Measurements from ENCODE around the gene CCSER1.
"Not testable (repeated sequence)": the region's sequence is repeated elsewhere in the genome, so short reads cannot be mapped to it uniquely, and the experiment has no call there.

CCSER1 gene

DNA sequence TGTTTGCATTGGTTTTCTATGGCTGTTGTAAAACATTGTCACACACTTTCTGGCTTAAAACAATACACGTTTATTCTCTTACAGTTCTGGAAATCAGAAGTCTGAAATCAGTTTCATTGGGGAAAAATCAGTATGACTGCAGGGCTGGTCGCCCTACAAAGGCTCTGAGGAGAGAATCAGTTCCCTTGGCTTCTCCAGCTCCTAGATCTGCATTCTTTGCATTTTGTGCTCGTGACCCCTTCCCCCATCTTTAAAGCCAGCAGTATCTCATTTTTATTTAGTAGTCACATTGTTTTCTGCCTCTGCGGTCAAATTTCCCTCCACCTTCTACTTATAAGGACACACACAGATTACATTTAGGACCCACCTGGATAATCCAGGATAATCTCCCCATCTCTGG lies 1326.9 kb downstream of the CCSER1 start:
- DNase-seq, result no peak

DNA sequence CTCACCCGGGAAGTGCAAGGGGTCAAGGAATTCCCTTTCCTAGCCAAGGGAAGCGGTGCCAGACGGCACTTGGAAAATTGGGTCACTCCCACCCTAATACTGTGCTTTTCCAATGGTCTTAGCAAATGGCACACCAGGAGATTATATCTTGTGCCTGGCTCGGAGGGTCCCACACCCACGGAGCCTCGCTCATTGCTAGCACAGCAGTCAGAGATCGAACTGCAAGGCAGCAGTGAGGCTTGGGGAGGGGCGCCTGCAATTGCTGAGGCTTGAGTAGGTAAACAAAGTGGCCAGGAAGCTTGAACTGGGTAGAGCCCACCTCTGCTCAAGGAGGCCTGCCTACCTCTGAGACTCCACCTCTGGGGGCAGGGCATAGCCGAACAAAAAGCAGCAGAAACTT lies 1335.4 kb downstream of the CCSER1 start:
- DNase-seq, result not testable (repeated sequence)

DNA sequence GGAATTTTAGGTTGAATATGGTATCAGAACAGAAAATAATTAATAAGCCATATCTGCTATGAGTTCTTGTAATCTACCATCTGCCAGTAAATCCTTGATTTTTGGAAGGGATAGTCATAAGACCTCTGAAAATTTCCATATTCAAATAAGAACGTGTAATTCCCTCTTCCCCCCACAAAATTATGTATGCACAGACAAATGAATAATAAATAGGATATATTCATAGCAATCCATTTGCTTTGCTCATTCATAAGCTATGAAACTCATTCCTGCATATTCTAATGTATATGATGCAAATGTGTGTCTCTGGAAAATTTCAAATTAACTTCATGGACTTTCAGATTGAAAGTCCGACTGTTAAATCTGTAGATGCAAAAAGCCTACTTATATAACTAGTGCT lies 1343.5 kb downstream of the CCSER1 start:
- DNase-seq, result no peak

DNA sequence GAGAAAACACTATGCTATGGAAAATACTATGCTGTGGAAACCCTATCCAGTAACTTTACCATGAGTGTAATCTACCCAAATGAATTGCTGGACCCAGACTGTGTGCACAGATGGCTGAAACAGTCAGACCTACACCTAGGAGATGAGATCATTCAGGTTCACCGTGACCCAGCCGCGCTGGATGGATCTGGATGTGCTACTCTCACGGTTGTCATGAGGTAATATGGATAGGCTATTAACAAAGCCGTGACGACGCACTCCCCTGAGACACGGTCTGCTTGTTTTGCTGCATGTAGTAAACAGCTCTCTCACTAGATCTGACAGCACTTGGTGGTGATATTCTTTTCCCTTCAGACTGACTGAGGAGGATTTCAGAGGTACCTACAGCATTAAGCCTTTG lies 1344.1 kb downstream of the CCSER1 start:
- no peak for DNase-seq

DNA sequence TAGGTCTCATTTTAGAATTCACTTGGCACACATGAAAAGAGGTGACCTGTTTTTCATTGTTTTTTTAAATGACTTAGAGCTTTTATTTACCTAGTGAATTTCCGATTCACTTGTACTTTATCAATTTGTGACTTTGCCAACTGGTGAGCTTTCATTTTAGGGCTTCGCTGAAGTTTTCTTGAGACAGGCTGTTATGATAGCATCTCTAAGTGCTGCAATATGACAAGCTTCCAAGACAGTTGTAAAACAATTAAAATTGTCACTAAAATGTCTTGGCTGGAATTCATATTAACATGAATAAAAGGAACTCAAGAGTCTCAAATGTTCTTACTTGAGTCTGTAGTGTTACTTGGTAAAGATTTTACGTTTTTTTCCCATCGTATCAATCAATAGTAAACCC lies 1344.9 kb downstream of the CCSER1 start:
- no peak for DNase-seq

DNA sequence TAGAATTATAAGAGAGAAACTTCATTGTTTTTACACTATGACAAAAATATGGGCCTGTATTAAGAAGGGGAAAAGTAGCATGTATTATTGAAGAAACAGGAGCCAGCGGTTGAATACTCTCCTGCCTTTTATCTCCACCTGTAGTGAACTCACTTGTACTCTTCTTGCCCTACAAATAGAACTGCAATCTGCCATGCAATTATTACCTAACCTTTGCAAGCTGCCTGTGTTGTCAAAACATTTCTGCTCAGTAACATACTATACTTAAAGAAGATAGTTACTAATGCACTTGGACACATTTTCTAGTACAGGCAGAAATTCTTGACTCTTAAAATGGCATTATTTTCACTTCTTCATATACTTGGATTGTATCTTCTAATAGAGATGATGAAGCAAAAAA lies 1358.2 kb downstream of the CCSER1 start:
- DNase-seq, result no peak

DNA sequence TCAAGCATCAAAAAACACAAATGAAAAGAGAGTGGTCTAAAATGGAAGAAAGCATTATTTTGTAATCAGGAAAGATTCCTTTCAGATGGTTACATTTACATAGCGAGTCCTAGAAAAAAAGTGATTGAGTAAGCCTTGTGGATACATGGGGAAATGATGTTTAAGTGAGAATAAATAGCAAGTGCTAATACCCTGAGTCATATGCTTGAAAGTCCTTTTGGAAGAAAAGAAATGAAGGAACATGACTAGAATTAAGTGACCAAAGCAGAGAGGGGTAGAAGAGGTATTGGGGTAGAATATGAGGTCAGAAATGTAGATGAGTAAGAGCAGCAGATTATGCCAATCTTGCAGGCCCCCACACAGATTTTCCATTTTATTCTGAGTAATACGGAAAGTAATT lies 1361.8 kb downstream of the CCSER1 start:
- no peak for DNase-seq

DNA sequence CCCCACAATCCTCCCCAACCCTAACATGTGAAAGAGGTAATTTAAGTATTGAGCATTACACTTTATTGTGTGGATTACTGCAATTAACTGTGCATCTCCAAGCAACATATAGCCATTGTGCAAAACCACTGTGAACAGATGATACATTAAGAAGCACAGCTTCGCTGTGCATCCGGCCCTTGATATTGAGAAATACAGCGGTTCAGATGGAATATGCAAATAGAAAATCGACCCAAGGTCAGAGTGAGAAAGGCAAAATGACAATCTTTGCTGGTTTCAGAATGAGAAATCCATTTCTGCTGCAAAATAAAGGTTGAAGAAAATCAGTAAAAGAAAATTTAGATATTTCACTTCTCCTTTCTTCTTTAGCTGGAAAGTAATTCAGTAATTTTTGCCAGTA lies 1370.7 kb downstream of the CCSER1 start:
- DNase-seq, result no peak

DNA sequence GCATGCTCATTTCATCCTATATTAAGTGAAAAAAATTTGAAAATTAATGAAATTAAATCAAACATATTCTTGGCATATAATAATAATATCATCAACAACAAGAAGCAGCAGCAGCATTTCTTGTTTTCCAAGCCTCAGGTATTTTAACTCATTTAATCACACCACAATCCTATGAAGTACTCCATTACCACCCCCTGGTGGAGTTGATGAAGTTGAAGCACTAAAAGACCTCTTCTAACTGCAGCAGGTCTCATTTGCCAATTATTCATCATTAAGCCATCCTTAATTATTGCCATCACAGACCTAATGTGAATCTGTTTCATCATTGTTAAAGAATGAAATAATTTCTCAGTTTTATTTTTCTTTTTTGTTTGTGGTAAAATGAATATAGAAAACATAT lies 1375.2 kb downstream of the CCSER1 start:
- no peak for DNase-seq

DNA sequence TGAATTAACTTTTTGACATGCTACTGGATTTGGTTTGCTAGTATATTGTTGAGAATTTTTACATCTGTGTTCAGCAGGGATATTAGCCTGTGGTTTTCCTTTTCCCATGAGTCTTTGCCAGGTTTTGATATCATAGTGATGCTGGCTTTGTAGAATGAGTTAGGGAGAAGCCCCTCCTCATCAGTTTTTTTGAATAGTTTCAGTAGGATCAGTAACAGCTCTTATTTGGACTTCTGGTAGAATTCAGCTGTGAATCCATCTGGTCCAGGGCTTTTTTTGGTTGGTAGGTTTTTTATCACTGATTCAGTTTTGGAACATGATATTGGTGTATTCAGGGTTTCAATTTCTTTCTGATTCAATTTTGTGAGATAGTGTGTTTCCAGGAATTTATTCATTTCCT lies 1386.1 kb downstream of the CCSER1 start:
- no peak for DNase-seq

DNA sequence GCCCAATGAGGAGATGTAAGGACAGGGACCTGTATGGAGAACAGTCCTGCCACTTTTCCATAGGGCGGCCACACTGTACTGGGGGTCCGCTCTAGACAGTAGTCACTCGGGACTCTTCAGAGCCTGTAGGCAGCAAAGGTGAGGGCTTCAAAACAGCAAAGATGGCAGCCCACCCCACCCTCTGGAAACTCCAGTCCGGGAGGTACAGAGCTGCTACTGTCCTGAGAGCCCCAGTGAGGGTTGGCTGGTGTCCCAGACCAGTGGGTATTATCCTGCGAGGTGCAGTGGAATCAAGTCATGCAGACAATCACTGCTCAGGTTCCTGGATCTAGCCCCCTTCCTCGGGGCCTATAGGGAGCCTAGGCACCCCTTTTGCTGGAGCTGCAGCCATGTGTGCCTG lies 1392.0 kb downstream of the CCSER1 start:
- no peak for DNase-seq

DNA sequence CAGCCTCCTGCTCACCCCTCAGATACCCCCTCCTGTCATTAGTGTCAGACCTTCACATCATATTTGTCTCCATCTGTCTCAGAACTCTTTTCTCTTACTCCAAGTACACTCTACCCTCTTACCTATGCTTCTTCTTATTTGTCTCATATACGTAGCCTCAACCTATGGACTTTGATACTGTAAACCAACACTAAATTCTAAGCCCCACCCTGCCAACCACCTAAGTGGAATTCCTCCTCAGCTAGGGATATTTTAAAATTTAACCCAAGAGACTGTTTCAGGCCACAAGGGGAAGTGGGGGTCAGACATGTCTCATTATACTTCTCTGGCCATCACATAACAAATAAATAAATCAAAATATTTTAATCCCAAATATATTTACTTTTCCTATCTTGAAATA lies 1398.4 kb downstream of the CCSER1 start:
- DNase-seq, result no peak

DNA sequence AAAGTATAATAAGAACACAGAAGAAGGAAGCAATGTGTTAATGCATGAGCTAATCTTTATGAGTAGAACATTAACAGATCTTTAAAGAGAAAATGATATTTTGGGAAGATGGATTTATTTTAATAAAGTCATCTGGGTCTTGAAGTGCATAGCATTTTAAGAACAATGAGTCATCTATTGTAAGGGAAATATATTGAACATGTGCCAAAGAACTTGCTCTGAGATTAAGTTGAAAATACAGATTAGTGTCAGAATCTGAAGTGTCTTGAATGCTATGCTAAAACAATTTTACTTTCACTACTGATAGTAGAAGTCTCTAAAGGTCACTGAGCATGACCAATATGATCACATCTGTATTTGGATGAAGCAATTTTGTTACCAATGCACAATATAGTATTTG lies 1399.9 kb downstream of the CCSER1 start:
- no peak for DNase-seq

DNA sequence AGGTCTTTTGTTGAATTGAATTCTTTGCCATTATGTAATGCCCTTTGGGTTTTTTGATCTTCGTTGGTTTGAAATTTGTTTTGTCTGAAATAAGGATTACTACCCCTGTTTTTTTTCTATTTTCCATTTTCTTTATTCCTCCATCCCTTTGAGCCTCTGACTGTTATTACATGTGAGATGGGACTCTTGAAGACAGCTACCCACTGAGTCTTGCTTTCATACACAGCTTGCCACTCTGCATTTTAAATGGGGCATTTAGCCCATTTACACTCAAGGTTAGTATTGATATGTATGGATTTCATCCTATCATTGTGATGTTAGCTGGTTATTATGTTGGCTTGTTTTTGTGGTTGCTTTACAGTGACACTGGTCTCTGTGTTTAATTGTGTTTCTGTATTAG lies 1440.4 kb downstream of the CCSER1 start:
- no peak for DNase-seq

DNA sequence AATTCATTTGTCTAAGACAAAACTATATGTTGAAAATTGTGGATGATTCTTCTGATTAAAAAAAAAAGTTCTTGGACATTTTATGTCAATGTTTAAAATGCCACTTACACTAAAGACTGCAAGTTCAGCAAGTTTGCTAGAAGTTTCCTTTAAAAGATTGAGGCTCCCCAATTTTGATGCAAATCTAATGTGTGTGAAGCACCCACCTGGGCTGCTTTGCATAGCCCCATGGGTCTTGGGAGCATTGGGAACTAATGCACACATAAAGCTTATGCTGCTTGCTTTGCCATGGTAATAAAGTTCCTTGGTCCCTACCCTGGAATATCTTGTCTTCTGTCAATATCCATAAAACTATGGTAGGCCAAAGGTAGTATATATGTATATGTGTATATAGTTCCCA lies 1450.7 kb downstream of the CCSER1 start:
- no peak for DNase-seq

DNA sequence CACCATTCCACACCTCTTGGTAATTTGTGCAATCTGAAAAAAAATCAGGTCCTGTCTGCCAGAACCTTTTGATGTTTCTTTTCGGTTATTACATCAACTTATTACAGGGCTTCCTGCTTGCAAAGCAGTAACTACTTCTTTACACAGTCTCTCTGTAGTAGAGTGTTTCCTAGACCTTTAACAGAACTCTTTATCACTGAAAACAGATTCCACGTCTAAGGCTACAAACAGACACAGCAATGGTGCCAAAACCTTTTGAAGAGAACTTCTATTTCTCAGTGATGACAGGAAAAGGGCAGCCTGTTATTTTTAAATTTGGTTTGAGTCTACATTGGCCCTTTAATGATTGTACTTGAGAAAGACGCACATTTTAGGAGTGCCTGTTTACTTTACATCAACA lies 1463.1 kb downstream of the CCSER1 start:
- no peak for DNase-seq

DNA sequence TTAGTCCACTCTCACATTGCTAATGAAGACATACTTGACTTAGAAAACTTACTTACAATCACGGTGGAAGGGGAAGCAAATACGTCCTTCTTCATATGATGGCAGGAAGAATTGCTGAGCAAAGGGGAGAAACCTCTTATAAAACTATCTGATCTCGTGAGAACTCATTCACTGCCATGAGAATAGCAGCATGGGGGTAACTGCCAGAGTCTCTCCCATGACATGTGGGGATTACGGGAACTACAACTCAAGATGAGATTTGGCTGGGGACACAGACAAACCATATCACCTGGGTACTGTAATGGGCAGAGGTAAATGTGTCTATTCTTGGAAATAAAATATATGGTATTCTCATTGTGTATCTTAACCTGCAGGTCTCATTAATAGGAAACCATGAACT lies 1464.9 kb downstream of the CCSER1 start:
- DNase-seq, result no peak

DNA sequence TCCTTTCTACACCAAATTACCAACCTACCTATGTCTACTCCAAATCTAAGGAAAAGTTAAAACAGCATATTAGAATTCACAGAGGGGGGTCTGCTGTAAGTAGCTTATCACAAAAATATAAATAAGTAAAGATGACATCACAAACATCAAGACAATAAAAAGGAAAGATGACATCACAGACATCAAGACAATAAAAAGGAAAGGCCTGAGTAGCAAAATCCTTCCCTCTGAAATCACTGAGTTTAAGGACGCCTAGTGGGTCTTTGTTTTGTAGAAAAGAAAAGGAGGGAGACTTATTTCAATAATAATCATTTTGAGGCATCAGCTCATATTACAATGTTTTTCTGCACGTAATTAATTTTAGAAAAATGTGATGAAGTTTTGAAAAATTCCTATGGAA lies 1469.5 kb downstream of the CCSER1 start:
- DNase-seq, result no peak

DNA sequence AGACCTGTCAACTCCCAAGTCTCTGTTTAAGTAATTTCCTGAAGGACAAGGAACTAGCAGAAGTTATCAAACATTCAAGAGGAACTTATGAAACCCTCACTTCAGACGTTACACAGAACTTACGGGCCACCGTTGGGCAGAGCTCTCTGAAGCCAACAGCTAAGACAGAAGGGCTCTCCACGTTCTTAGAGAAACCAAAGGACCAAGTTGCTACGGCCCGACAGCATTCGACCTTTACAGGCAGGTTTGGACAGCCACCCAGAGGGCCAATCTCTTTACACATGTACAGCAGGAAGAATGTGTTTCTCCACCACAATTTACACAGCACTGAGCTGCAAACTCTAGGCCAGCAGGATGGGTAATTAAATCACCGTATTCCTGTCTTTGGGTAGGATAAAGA lies 1471.5 kb downstream of the CCSER1 start:
- DNase-seq, result no peak

DNA sequence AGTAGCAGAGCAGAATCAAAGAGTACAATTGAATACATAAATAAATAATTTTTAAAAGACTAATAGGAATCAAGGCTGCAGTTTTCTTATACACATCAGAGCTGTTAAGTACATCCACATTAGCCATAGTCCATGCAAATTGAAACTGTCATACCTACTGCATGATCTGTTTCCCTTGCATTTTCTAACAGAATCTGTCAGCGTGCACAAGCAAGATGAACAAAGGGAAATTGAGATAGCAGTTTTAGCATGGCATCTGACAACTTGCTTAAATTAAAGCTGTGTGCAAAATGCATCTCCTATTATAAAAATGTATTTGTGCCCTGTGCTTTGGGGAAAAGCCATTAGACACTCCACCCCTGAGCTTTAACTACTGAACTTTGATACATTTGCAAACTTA lies 1473.1 kb downstream of the CCSER1 start:
- DNase-seq, result no peak

DNA sequence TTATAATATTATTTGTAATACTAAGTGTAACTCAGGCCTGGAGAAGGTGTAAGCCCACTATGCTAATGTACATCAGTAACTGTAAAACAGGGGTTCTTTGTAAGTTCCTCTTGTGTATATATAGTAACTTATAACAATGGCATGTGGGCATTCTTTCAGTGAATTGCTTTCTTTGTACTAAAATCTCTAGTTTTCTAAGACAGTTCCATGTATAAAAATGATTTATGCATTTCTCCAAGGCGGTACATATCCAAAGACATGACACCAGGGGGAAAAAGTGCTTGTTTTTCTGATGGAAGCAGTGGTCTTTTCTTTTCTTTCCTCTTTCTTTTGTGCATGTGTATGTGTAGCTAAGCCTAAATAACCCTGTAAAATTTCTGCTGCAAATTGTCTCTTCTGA lies 1474.2 kb downstream of the CCSER1 start:
- no peak for DNase-seq

DNA sequence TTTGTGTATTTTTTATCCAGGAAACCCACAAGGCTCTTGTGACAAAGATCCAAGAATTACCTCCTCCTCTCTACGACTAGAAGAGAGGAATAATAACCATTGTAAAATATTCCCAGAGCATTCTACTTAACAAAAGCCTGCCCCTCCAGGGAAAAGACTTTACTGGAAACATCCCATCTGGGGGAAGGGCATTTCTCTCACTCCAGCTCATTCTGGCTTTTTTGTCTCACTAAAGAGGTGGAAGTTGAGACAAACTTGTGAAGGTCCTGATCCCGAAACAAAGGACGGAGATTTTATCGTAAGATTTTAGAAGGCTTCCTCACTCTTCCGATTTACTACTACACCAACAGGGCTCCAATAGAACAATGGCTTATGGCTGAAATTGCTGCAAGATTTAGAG lies 1484.6 kb downstream of the CCSER1 start:
- DNase-seq, result no peak

DNA sequence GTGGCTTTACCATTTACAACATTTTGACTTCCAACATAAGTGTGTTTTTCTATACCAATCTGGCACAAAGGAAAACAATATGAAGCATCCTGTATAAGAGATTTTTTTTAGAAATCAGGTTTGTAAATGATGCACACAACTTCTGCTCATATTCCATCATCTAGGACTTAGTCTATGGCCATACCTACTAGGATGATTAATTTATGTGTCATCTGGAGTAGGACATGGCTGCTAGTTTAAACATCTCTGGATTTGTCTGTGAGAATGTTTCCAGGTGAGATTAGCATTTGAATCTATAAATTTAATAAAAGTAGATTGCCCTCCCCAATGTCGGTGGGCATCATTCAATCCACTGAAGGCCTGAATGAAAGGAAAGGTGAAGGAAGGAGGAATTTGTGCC lies 1493.8 kb downstream of the CCSER1 start:
- no peak for DNase-seq

DNA sequence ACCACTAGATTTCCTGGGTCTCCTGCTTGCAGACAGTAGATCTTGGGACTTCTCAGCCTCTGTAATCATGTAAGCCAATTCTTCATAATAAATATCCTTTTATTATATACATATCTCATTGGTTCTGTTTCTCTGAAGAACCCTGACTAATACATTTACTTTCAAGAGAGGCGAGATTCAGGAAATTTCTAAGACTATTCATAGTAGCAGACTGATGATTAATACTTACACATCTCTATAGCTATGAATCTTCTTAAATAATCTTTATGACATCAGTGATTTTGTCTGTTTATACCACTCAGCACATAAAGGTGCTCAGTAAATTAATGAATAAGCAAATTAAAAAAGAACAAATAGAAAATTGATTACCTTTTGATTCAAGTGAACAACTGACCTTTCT lies 1494.3 kb downstream of the CCSER1 start:
- no peak for DNase-seq

DNA sequence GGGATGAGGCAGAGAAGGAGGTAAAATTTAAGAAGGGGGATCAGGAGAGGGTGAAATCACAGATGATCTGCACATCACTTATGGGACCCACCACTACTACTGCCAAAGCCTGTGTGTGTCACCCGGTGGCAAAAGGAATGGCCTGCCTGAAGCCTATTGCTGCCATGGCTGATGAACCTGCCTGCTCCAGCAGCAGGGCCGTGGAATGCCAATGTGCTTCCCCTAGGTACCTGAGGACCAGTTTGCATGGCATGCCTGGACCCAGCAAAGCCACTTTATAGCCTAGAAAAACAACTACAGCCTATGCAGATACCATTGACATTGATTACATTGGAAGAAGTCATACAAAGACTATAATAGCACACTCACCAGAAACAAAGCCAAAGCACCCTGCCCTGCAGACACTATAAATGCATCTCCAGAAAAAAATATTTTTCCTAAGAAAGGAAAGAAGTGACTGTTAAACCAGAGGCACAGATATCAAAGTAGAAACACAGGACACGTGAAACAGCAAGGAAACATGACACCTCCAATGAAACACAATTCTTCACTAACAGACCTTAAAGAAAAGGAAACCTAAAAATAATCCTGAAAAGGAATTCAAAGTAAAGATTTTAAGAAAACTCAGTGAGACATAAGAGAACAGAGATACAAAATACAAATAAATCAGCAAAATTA lies 1495.9 kb downstream of the CCSER1 start:
- DNase-seq, result no peak

DNA sequence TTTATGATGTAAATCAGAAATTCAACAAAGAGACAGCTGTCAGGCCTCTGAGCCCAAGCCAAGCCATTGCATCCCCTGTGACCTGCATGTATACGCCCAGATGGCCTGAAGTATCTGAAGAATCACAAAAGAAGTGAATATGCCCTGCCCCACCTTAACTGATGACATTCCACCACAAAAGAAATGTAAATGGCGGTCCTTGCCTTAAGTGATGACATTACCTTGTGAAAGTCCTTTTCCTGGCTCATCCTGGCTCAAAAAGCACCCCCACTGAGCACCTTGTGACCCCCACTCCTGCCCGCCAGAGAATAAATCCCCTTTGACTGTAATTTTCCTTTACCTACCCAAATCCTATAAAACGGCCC lies 1496.4 kb downstream of the CCSER1 start:
- DNase-seq, result not testable (repeated sequence)
